Parietal lobe (tissue), 1 donor: ENCODE data around the gene DCP2. TPM values are rescaled to one million over a fixed set of nuclear protein-coding genes. Genes with fewer than 3 reads are reported as not detected.

Source experiments
- total RNA-seq: library from RNA; depleted of rRNA; stranded (reverse); fragments of >200 nt; gene quantifications from one replicate; pipeline ENCODE4 v1.2.3, GENCODE V29; 2014

Gene DCP2
- 93.3 TPM for total RNA-seq

GRCh38 chr5:112976432-112977309 lies at the start of gene DCP2:
Gene DCP2, plus strand, starts transcription at chr5:112976798. Its CDS starts 136 bp downstream, at chr5:112976934.

Other genes starting within 250 kb of the DCP2 start
- 494 TPM for gene APC, start 238.9 kb upstream of the DCP2 start, total RNA-seq
- gene SRP19, start 115.5 kb upstream of the DCP2 start, total RNA-seq, result 59.5 TPM
- 94.8 TPM for gene REEP5, start 54.6 kb upstream of the DCP2 start, total RNA-seq